IPS DF 4.7 (cell line): ENCODE data around the gene P2RY8.

Experiments
- DNase-seq: peaks from one replicate; pipeline ENCODE4 v3.0.0-alpha.2; 2013; ENCODE audit warnings: low spot score; ENCODE audit errors: extremely low read depth

P2RY8 gene

DNA sequence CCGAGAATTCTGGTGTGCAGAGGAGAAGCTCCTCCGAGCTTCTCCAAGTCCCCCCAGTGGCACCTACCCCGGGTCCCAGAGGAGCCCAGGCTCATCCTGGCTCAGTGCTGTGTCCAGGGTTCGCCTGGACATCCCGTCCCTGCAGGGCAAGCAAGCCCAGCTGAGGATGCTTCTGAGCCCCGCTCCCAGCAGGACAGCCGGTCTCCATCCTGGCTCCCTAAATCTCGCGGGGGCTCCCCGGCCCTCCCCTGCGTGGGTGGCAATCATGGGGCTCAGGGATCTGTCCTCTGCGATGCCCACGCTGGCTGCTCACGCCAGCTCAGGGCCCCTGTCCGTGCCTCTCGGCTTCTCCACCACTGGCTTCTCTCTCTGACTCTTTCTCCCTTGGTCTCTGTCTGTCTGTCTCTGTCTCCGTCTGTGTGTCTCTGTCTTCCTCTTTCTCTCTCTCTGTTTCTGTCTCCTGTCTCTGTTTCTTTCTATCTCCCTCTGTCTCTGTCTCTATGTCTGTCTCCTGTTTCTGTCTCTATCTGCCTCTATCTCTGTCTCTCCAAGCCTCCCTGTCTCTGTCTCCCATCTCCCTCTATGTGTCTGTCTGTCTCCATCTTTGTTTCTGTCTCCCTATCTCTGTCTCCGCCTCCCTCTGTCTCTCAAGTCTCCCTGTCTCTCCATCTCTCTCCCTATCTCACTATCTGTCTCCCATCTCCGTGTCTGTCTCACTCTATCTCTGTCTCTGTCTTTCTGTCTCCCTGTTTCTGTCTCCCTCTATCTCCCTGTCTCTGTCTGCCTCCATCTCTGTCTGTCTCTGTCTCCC, 117.2 kb downstream of the P2RY8 start:
- DNase-seq, result no peak

DNA sequence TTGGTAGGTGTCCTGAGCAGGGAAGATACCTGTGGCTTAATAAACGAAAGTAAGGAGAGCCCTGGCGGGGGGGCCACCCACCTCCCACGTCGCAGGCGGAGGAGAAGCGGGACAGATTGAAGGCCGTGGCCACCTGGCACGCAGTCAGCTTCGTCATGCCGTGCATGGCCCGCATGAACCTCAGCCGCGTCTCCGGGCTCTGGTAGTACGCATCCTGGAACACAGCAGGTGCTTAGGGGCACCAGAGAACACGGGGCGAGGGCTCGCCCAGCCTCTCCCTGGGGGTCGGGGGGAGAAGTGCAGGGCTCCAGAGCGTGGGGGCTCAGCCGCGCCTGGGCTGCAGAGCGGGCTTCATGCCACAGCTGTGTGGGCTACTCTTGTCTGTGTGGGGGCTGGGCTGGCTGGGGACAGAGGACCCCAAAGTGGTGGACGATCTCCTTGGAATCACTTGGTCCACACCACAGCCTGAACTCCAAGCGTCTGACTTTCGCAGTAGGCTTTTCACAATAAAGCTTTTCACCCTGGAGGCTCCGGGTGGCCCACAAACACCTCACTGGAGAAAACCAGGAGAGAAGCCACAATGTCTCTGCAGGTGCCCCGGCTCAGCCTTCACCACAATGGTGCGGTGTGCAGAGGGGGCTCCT, 118.0 kb downstream of the P2RY8 start:
- no peak for DNase-seq

GRCh38 chrX:1417921-1418771, 118.8 kb downstream of the P2RY8 start:
- no peak for DNase-seq

GRCh38 chrX:1416965-1417760, 119.8 kb downstream of the P2RY8 start:
- DNase-seq, result no peak

- DNase-seq, result no peak
Measured at GRCh38 chrX:1416327-1416784, 120.6 kb downstream of the P2RY8 start.
